ENCODE measurements around the gene SLC1A6.
A peak's percentile ranks its signal among the peaks of the same experiment; 100 is the strongest.
"Not testable (repeated sequence)": the region's sequence is repeated elsewhere in the genome, so short reads cannot be mapped to it uniquely, and the experiment has no call there.

The SLC1A6 gene

GRCh38 chr19:14979476-14980255, at the start of gene SLC1A6:
Gene SLC1A6 (minus strand): TSS chr19:14979864. CDS start chr19:14972910, 6,954 bp downstream.
- DNase-seq = peak; percentile 36

DNA sequence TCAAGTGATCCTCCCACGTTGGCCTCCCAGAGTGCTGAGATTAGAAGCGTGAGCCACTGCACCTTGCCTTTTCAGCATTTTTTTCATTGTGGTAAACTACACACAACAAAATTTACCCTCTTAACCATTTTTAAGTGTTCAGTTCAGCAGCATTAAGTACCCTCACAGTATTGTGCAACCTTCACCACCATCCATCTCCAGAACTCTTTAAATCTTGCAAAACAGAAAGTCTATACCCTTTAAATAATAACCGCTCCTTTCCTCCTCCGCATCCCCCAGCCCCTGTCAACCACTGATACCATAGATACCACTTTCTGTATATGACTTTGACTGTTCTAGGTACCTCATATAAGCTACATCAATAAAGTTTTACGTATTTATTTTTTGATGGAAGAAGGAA, 48.8 kb upstream of the SLC1A6 start:
- no peak for DNase-seq

GRCh38 chr19:15025217-15025616, 45.6 kb upstream of the SLC1A6 start:
- no peak for DNase-seq

- DNase-seq = no peak
Measured at GRCh38 chr19:15022752-15023151, 43.1 kb upstream of the SLC1A6 start.

DNA sequence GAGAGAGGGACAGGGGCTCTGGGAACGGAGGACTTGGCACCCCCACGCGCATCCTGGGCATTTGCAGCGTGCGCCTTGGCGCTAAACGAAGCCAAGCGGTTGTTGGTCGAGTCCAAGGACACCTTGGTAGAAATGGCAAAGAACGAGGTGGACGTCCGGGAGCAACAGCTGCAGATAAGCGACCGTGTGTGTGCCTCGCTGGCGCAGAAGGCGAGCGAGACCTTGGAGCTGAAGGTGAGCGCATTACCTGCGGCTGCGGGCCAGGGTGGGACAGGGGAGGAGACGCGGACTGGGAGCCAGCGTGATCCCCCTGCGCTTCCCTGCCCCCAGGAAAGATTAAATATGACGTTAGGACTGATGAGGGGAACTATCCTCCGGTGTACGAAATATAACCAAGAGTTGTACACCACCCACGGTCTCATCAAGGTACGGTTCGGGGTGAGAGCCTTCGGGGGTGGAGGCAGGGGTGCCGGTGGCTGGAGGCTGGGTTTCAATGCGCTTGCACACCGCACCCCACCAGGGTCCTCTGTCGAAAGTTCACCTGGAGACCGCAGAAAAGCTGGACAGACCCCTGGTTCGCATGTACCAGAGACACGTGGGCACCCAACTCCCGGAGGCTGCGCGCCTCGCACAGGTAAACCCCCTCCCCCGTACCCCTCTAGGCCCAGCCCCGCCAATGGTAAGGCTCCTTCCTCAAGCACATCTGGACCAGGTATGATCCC, 41.8 kb upstream of the SLC1A6 start:
- DNase-seq = no peak

GRCh38 chr19:15018836-15019235, 39.2 kb upstream of the SLC1A6 start:
- not testable (repeated sequence) for DNase-seq

- DNase-seq = peak; percentile 22
Measured at GRCh38 chr19:15015946-15016542, 36.4 kb upstream of the SLC1A6 start.

- no peak for DNase-seq
Measured at GRCh38 chr19:15014579-15014978, 34.9 kb upstream of the SLC1A6 start.

- DNase-seq = no peak
Measured at GRCh38 chr19:15010501-15011300, 31.0 kb upstream of the SLC1A6 start.

GRCh38 chr19:15008308-15008707, 28.6 kb upstream of the SLC1A6 start:
- no peak for DNase-seq

- no peak for DNase-seq
Measured at GRCh38 chr19:14997981-14998380, 18.3 kb upstream of the SLC1A6 start.

GRCh38 chr19:14992780-14993179, 13.1 kb upstream of the SLC1A6 start:
- no peak for DNase-seq

DNA sequence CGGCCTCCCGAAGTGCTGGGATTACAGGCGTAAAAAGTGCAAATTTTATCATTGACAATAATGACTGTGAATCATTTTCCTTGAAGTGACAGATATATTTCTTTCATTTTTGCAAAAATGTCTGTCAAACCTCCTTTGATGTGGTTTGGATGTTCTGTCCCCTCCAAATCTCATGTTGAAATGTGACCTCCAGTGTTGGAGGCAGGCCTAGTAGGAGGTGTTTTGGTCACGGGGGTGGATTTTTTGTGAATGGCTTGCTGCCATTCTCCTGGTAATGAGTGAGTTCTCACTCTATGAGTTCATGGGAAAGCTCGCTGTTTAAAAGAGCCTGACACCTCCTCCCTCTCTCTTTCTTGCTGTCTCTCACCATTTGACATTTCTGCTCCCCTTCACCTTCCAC, 5.5 kb upstream of the SLC1A6 start:
- DNase-seq = no peak

GRCh38 chr19:14978161-14978776, 1.4 kb downstream of the SLC1A6 start:
- no peak for DNase-seq

DNA sequence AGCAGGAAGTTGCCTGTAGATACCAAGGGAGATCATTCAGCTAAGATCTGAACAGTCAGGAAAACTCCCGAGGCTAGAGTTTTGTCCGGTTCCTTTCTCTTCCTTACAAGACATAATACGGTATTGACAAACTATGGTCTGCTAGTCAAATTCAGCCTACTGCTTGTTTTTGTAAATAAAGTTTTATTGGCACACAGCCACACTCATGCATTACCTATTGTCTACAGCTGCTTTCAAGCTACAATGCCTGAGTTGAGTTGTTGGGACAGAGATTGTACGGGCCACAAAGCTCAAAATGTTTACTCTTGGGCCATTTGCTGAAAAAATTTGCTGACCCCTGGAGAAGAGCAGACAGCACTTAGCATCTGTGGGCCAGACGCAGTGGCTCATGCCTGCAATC, 2.5 kb downstream of the SLC1A6 start:
- DNase-seq = no peak

DNA sequence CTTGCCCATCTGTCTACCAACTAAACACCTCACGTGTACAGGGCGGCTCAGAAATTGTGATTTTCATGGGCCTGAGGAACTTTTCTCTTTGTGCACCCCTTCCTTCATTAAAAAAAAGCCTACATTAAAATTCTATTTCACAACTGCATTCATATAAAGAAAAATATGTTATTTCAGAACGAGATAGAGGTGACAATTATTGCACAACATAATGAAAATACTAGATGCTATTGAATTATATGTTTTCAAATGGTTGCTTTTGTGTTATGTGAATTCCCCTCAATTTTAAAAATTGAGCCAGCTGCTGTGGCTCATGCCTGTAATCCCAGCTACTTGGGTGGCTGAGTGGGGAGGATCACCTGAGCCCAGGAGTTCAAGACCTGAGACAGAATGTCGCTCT, 5.2 kb downstream of the SLC1A6 start:
- no peak for DNase-seq

- no peak for DNase-seq
Measured at GRCh38 chr19:14972676-14973075, 7.0 kb downstream of the SLC1A6 start.

GRCh38 chr19:14971474-14971873, 8.2 kb downstream of the SLC1A6 start:
- DNase-seq = no peak

DNA sequence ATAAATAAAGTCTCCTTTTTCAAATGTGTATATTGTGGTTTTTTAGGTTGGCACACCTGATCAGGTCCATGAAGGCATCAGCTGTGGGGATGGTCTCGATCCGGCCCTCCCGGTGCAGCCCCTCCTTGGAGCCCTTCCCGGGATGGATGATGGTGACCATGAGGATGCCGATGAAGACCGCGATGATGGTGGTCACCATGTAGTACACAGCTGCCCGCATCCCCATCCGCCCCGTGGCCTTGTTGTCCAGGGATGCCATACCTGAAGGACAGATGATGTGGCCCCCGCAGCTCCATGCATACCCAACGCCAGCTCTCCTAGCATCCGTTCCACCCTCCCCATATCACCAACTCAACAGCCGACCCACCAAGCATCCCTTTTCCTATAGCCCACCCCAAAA, 11.4 kb downstream of the SLC1A6 start:
- DNase-seq = no peak

DNA sequence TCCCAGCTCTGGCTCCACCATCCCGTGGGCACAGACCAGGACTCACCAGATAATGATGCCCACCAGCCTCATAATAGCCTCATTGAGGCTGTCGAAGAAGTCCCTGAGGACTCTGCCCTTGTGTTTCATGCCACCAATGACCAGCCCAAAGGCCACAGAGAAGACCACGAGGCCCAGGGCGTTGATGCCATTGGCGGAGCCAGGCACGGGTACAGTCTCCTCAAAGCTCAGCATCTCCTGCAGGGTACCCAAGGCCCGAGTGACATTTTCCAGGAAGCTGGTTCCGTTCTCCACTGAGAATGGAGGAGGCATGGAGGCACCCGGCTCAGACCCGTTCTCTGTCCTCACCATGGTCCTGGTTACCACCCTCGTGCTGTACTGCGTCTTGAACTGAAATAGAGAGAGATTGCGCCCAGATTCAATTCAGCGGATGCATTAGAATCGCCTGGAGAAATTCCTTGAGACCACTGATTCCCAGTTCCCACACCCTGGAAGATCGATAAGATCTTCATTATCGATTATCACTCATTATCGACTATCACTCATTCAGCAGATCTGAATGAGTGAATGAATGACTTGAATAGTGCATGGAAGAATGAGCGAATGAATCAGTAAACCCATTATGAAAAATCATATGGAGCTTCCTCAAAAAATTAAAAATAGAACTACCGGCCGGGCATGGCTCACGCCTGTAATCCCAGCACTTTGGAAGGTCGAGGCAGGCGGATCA, 17.5 kb downstream of the SLC1A6 start:
- DNase-seq = no peak

DNA sequence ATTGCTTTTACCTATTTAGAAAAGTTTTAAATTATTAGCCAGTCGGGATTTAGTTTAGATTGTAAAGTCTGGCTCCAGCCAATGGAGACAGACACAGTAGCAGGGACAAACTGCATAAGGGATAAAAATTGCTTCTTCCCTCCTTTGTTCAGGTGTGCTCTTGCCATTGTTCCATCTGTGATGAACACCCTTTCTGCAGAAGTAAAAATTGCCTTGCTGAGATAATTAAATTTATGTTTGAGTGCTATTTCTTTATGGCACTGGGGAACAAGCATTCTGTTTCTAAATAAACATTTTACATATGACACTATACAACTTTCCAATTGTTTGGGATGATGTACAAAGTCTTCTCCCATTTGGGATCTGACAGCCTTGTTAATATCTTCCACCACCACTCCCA, 20.4 kb downstream of the SLC1A6 start:
- no peak for DNase-seq

DNA sequence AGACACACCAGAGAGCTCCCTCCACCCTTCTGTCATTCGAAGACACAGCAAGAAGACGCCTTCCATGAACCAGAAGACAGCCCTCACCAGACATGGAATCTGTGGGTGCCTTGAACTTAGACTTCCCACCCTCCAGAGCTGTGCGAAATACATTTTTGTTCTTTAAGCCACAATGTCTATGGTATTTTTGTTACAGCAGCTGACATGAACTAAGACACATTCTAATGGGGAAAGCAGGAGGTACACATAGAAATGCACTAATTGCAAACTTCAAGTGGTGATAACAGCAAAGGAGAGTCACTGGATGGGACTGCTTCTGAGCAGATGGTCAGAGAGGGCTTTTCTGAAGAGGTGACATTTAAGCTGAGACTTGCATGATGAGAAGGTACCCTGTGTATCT, 22.2 kb downstream of the SLC1A6 start:
- no peak for DNase-seq

Data from right hindlimb (tissue), 1 donor.